Right lobe of liver (tissue), 6 donors: ENCODE data around the gene QPCT. TPM values are rescaled to one million over a fixed set of nuclear protein-coding genes. Genes with fewer than 3 reads are reported as not detected.

Experiments
- ATAC-seq, 4 donors: fragments of 200-7000 bp; cut with Tn5 transposase; one replicate each; pipeline ENCODE4 v1.9.1; 2020; ENCODE audit warnings: mild to moderate bottlenecking in 4 of 4, moderate library complexity in 4 of 4
- DNase-seq, 3 donors: peaks; one replicate each; pipeline ENCODE4 v3.0.0-alpha.2; 2020
- H3K27ac ChIP-seq, 3 donors: fragments of 200-600 bp; one replicate each; pipeline ENCODE4 v1.8.0; 2022
- H3K27me3 ChIP-seq, 2 donors: fragments of 200-600 bp; one replicate each; pipeline ENCODE4 v1.8.0; 2022
- H3K36me3 ChIP-seq, 4 donors: fragments of 200-600 bp; sonication (generic) in 1 of 4; one replicate each; pipeline versions ENCODE4 v1.5.1 to v1.8.0; 2017 to 2022; ENCODE audit warnings: control low read depth in 1 of 4
- H3K4me1 ChIP-seq, 4 donors: fragments of 200-600 bp; sonication (generic) in 1 of 4; one replicate each; pipeline versions ENCODE4 v1.5.1 to v1.8.0; 2017 to 2022; ENCODE audit warnings: control low read depth in 1 of 4
- H3K4me3 ChIP-seq, 3 donors: fragments of 200-600 bp; one replicate each; pipeline ENCODE4 v1.8.0; 2022
- H3K9me3 ChIP-seq, 4 donors: fragments of 200-600 bp; sonication (generic) in 1 of 4; one replicate each; pipeline versions ENCODE4 v1.5.1 to v1.8.0; 2017 to 2022; ENCODE audit warnings: control low read depth in 1 of 4
- POLR2A ChIP-seq: fragments of 450-650 bp; IDR thresholded peaks from one replicate; pipeline ENCODE4 v1.6.1; 2017; ENCODE audit warnings: antibody characterized with exemption, mild to moderate bottlenecking
- WGBS: methylation state at CpG from one replicate; pipeline ENCODE4 v1.1.6; 2018; ENCODE audit warnings: low coverage, low lambda C conversion rate; ENCODE audit not compliant: insufficient coverage; ENCODE audit errors: missing lambda C conversion rate; 5-methylcytosine and 5-hydroxymethylcytosine counted together
- intact Hi-C, 2 donors: fragments of 100-400 bp; cut with DNase I; formaldehyde crosslinking; loops; one replicate each; pipeline versions ENCODE4 v1.11.2 to v1.14.1; 2022
- total RNA-seq, 6 experiments: library from RNA; depleted of rRNA in 2 of 6; stranded (reverse); fragments of >200 nt in 2 of 6; fragmentation: NEBNext Ultra II Directional in 3 of 6; extraction: Animal tissue kit (Norgen Biotek cat#: 25700) in 3 of 6; gene quantifications; one replicate each; pipeline versions ENCODE4 v1.1.0 to v1.2.4, GENCODE V29; 2016 to 2023
- TF ChIP-seq, protein P1 (sequence below), 4 donors: fragments of 200-600 bp in 3 of 4; fragments of 450-650 bp in 1 of 4; IDR thresholded peaks; one replicate each; pipeline versions ENCODE4 v1.5.1 to v1.8.0; 2016 to 2022; ENCODE audit warnings: antibody characterized with exemption in 4 of 4, mild to moderate bottlenecking in 2 of 4
- donor health status: DM: no; HTN: yes; CAD: no.
- donor health status: DM: no; HTN: no; CAD: no.
- donor health status: DM: no; HTN: no; CAD: no.
- donor health status: DM: no; HTN: yes; CAD: no.
- donor health status: DM: no; HTN: yes; CAD: no.

Gene QPCT
- total RNA-seq, 6 experiments from 2014 or later: 0.55 to 1.5 (median 1.1) TPM

DNA sequence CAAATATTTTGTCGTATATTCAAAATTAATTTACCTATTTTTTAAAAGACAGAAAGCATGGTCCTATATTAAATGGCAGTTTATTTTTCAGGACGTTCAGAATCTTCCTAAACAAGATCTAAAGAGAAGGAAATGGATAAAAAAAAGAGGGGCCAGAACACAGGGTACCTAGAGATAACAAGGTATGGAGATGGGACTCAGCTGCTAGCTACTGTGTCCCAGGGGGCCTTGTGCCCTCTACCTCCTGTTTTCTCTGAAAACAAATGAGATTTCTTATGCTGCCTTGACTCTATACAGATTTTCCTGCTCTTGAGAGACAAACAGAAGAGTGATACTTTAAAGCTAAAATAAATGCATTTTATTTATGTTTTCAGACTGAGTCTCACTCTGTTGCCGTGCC, 29.1 kb upstream of the QPCT start:
- intact Hi-C loops: no loop called here
- Histone ChIP-seq H3K27ac (no peak overlapping the region), H3K27me3 (no peaks in the 10 kb centered on the region), H3K4me3 (no peak overlapping the region), H3K36me3 (peaks cover 0 to 2% (median 0%) of the 10 kb centered on the region in 4 donors), H3K9me3 (no peaks in the 10 kb centered on the region), H3K4me1 (no peaks in the 10 kb centered on the region)
- TF ChIP-seq, protein P1, sequence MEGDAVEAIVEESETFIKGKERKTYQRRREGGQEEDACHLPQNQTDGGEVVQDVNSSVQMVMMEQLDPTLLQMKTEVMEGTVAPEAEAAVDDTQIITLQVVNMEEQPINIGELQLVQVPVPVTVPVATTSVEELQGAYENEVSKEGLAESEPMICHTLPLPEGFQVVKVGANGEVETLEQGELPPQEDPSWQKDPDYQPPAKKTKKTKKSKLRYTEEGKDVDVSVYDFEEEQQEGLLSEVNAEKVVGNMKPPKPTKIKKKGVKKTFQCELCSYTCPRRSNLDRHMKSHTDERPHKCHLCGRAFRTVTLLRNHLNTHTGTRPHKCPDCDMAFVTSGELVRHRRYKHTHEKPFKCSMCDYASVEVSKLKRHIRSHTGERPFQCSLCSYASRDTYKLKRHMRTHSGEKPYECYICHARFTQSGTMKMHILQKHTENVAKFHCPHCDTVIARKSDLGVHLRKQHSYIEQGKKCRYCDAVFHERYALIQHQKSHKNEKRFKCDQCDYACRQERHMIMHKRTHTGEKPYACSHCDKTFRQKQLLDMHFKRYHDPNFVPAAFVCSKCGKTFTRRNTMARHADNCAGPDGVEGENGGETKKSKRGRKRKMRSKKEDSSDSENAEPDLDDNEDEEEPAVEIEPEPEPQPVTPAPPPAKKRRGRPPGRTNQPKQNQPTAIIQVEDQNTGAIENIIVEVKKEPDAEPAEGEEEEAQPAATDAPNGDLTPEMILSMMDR (IDR thresholded peaks at IDR 0.05): no peak
- TF ChIP-seq POLR2A: no peak
- ATAC-seq: no peak
- 96% methylated on average over 3 of the region's 3 CpGs for WGBS
- DNase-seq: no peak

DNA sequence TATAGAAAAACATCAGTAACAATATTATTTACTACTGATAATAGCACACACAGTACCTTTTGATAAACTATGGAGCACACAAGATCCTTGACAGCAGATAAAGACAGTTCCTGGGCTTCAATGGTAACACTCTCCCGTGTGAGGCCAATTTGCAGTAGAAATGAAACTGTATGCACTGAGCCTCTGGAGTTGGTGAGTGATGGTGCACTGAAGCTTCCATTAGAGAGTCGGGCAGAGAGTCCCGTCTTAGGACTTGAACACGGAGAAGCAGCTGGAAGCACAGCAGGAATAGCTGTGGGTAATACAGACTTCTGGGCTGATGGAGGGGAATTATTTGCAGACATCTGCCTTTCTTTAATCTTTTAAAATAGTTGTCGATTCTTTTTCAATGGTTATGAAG, 28.2 kb upstream of the QPCT start:
- no peak for TF ChIP-seq POLR2A
- TF ChIP-seq, protein P1 (IDR thresholded peaks at IDR 0.05): no peak
- no peak overlapping the region for H3K27ac ChIP-seq
- WGBS: 90% methylated on average over 4 of the region's 5 CpGs

DNA sequence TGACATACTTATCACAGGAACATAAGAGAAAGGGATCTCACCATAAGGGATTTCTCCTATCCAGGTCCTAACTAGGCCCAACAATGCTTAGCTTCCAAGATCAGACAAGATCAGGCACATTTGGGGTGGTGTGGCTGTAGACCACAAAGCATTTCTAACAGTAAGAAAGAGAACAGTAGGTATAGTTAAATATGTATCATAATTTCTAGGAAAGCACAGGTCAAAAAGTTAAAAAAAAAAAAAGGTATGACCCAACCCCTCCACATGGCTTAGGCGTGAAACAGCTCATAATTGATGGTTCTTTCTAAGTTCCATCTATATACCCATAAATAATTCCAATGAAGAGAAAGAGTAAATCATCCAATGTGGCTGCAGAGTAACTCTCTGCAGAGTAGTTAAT, 26.7 kb upstream of the QPCT start:
- intact Hi-C loops: no loop called here
- TF ChIP-seq, protein P1 (IDR thresholded peaks at IDR 0.05): no peak
- no peak for TF ChIP-seq POLR2A
- Histone ChIP-seq H3K27me3 (no peaks in the 10 kb centered on the region), H3K27ac (no peak overlapping the region), H3K4me3 (no peak overlapping the region), H3K4me1 (peaks cover 0 to 4% (median 1%) of the 10 kb centered on the region in 4 donors), H3K36me3 (peaks cover 0 to 2% (median 0%) of the 10 kb centered on the region in 4 donors), H3K9me3 (no peaks in the 10 kb centered on the region)
- DNase-seq (no peak), ATAC-seq (no peak)
- WGBS: 100% methylated on average over 1 of the region's 1 CpG

More for the DNA sequence above, 28.2 kb upstream of the QPCT start:
- no peaks in the 10 kb centered on the region for H3K9me3 ChIP-seq
- no peaks in the 10 kb centered on the region for H3K27me3 ChIP-seq
- no peaks in the 10 kb centered on the region for H3K4me1 ChIP-seq
- ATAC-seq (no peak), DNase-seq (no peak)
- H3K36me3 ChIP-seq: peaks cover 0 to 2% (median 0%) of the 10 kb centered on the region in 4 donors
- H3K4me3 ChIP-seq: no peak overlapping the region
- intact Hi-C loops: no loop called here

DNA sequence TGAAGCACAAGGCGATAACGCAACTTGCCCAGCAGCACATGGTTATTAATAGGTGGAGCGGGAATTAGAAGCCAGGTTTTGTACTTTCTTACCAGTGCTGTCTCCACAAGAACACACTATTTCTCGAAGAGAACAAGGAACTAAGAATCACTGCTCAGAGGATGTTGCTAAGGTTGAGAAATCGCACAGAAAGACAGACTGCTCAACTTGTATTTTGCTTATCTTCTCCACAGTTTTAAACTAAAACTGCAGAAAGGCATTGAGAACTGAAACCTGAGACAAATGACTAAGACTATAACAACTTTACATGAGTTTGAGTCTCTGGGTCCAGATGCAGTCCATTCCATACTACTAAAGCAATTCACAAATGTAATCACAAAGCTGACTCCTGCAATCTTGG, 26.0 kb upstream of the QPCT start:
- TF ChIP-seq, protein P1 (IDR thresholded peaks at IDR 0.05): no peak
- no peak for TF ChIP-seq POLR2A
- ATAC-seq: peak in 2 of 4 donors; percentile 22 to 56
- H3K27ac ChIP-seq: no peak overlapping the region
- intact Hi-C loops: no loop called here
- WGBS: 69% methylated on average over 5 of the region's 5 CpGs
- no peak overlapping the region for H3K4me3 ChIP-seq
- DNase-seq: no peak
- H3K9me3 ChIP-seq: no peaks in the 10 kb centered on the region
- H3K36me3 ChIP-seq: peaks cover 0 to 2% (median 0%) of the 10 kb centered on the region in 4 donors
- peaks cover 0 to 7% (median 2%) of the 10 kb centered on the region in 4 donors for H3K4me1 ChIP-seq
- H3K27me3 ChIP-seq: no peaks in the 10 kb centered on the region
